PFSK-1 (cell line): Measurements from ENCODE around the gene KRTAP3-2.

Experiments used
- FOXP2 ChIP-seq: optimal IDR thresholded peaks from 2 replicates; pipeline ENCODE3; 2011; ENCODE audit warnings: borderline replicate concordance, control low read depth, inconsistent platforms; ENCODE audit not compliant: insufficient read depth; ENCODE audit errors: extremely low read length, extremely low read depth
- POLR2AphosphoS5 ChIP-seq: IDR thresholded peaks from 2 replicates; pipeline ENCODE4 v1.6.1; 2012; ENCODE audit warnings: low read depth, mild to moderate bottlenecking, control low read depth, low read length, moderate library complexity
- SIN3A ChIP-seq: IDR thresholded peaks from 2 replicates; pipeline ENCODE4 v1.6.1; 2012; ENCODE audit warnings: mild to moderate bottlenecking, low read length, moderate library complexity, borderline replicate concordance; ENCODE audit not compliant: insufficient read depth
- TF ChIP-seq, protein P1 (sequence below), 2 experiments: IDR thresholded peaks; 2 replicates each; pipeline versions ENCODE4 v1.6.1 to v1.8.0; 2011 to 2012; ENCODE audit warnings: low read depth in 2 of 2, low read length in 2 of 2, control low read depth in 1 of 2, inconsistent platforms in 1 of 2, mild to moderate bottlenecking in 1 of 2, moderate library complexity in 1 of 2; ENCODE audit not compliant: insufficient read depth in 1 of 2

DNA sequence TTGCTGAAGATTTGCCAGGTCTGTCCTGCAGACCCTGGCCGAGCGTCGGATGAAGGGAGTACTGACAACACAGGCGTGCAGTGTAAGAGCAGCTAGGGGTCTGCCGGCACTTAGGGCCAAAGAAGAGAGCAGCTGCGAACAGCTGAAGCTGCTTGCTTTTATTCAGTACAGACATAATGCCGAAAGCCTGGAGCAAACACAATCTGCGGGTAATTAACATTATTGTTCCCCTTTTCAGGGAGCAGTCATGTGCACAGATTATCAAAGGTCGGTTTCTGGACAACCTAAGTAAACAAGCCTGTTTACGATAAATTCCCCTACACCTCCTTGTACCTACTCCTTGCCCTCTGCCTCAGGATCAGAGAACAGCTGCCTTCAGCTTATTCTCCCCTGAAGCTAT, 50.3 kb downstream of the KRTAP3-2 start:
- TF ChIP-seq POLR2AphosphoS5 (no peak), SIN3A (no peak), FOXP2 (no peak)
- TF ChIP-seq, protein P1, sequence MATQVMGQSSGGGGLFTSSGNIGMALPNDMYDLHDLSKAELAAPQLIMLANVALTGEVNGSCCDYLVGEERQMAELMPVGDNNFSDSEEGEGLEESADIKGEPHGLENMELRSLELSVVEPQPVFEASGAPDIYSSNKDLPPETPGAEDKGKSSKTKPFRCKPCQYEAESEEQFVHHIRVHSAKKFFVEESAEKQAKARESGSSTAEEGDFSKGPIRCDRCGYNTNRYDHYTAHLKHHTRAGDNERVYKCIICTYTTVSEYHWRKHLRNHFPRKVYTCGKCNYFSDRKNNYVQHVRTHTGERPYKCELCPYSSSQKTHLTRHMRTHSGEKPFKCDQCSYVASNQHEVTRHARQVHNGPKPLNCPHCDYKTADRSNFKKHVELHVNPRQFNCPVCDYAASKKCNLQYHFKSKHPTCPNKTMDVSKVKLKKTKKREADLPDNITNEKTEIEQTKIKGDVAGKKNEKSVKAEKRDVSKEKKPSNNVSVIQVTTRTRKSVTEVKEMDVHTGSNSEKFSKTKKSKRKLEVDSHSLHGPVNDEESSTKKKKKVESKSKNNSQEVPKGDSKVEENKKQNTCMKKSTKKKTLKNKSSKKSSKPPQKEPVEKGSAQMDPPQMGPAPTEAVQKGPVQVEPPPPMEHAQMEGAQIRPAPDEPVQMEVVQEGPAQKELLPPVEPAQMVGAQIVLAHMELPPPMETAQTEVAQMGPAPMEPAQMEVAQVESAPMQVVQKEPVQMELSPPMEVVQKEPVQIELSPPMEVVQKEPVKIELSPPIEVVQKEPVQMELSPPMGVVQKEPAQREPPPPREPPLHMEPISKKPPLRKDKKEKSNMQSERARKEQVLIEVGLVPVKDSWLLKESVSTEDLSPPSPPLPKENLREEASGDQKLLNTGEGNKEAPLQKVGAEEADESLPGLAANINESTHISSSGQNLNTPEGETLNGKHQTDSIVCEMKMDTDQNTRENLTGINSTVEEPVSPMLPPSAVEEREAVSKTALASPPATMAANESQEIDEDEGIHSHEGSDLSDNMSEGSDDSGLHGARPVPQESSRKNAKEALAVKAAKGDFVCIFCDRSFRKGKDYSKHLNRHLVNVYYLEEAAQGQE (IDR thresholded peaks at IDR 0.05; ENCODE audit: insufficient read depth in 1 of 2, low read depth in 2 of 2, low read length in 2 of 2), result no peak
